K562 (cell line): ENCODE results near the gene RHOV. TPM values are rescaled to one million over a fixed set of nuclear protein-coding genes. Genes with fewer than 3 reads are reported as not detected.

Experiments
- CBX1 ChIP-seq: sonication (generic); IDR thresholded peaks from 2 replicates; pipeline ENCODE4 v1.6.1; 2016; ENCODE audit warnings: antibody characterized with exemption, low read depth, mild to moderate bottlenecking
- NFATC3 ChIP-seq: fragments of 450-650 bp; IDR thresholded peaks from 2 replicates; pipeline ENCODE4 v1.6.1; 2017; ENCODE audit warnings: mild to moderate bottlenecking
- PYGO2 ChIP-seq: fragments of 450-650 bp; IDR thresholded peaks from 2 replicates; pipeline ENCODE4 v1.6.1; 2016; ENCODE audit warnings: mild to moderate bottlenecking, missing genetic modification characterization, moderate library complexity, missing compliant biosample characterization
- RUNX1 ChIP-seq: sonication (generic); IDR thresholded peaks from 2 replicates; pipeline ENCODE4 v1.6.1; 2016; ENCODE audit warnings: antibody characterized with exemption, low read depth
- SETDB1 ChIP-seq: IDR thresholded peaks from one replicate; pipeline ENCODE4 v1.6.1; 2012; ENCODE audit warnings: low read length, control low read depth, inconsistent platforms
- ZMIZ1 ChIP-seq, 2 experiments: fragments of 150-350 bp in 1 of 2; IDR thresholded peaks; 2 replicates each; pipeline ENCODE4 v1.6.1; 2012 to 2016; ENCODE audit warnings: low read depth in 2 of 2, low read length in 2 of 2, mild to moderate bottlenecking in 1 of 2, moderate library complexity in 1 of 2
- polyA plus RNA-seq, 8 experiments: library from polyadenylated mRNA; depleted of rRNA in 4 of 8; stranded (reverse) in 5 of 8; unstranded in 3 of 8; fragments of >200 nt; fragmentation: Nextera tagmentation in 2 of 8; fragmentation: Illumina TruSeq in 1 of 8; extraction: Ambion mirVana in 2 of 8; extraction: Trizol in 1 of 8; gene quantifications; 2 replicates each; pipeline versions ENCODE4 v1.2.1 to v1.2.3, GENCODE V29; 2011 to 2014; ENCODE audit warnings: inconsistent platforms in 1 of 8, missing spikeins in 1 of 8
- total RNA-seq, 7 experiments: library from RNA; depleted of rRNA in 6 of 7; stranded (reverse); fragments of >200 nt in 6 of 7; fragmentation: Illumina TruSeq in 2 of 7; extraction: Trizol in 2 of 7; gene quantifications; 2 replicates each; pipeline versions ENCODE4 v1.2.1 to v1.2.3, GENCODE V29; 2011 to 2021; ENCODE audit warnings: low replicate concordance in 1 of 7
- TF ChIP-seq, protein P1 (sequence below): fragments of 200-600 bp; sonication (generic); IDR thresholded peaks from one replicate; pipeline ENCODE4 v1.6.1; 2012; ENCODE audit warnings: mild to moderate bottlenecking, low read depth, low read length, inconsistent platforms
- TF ChIP-seq, protein P2 (sequence below): fragments of 200-800 bp; sonication (Bioruptor generic); IDR thresholded peaks from 2 replicates; pipeline ENCODE4 v1.6.1; 2017; ENCODE audit warnings: missing genetic modification characterization, missing compliant biosample characterization

Gene RHOV
- total and polyA plus RNA-seq, 9 of the 15 experiments (the other 6 are each of a cell fraction or from before 2014, with no cell fraction given) = 0.08 to 2.0 (median 1.1) TPM

- TF ChIP-seq, protein P1, sequence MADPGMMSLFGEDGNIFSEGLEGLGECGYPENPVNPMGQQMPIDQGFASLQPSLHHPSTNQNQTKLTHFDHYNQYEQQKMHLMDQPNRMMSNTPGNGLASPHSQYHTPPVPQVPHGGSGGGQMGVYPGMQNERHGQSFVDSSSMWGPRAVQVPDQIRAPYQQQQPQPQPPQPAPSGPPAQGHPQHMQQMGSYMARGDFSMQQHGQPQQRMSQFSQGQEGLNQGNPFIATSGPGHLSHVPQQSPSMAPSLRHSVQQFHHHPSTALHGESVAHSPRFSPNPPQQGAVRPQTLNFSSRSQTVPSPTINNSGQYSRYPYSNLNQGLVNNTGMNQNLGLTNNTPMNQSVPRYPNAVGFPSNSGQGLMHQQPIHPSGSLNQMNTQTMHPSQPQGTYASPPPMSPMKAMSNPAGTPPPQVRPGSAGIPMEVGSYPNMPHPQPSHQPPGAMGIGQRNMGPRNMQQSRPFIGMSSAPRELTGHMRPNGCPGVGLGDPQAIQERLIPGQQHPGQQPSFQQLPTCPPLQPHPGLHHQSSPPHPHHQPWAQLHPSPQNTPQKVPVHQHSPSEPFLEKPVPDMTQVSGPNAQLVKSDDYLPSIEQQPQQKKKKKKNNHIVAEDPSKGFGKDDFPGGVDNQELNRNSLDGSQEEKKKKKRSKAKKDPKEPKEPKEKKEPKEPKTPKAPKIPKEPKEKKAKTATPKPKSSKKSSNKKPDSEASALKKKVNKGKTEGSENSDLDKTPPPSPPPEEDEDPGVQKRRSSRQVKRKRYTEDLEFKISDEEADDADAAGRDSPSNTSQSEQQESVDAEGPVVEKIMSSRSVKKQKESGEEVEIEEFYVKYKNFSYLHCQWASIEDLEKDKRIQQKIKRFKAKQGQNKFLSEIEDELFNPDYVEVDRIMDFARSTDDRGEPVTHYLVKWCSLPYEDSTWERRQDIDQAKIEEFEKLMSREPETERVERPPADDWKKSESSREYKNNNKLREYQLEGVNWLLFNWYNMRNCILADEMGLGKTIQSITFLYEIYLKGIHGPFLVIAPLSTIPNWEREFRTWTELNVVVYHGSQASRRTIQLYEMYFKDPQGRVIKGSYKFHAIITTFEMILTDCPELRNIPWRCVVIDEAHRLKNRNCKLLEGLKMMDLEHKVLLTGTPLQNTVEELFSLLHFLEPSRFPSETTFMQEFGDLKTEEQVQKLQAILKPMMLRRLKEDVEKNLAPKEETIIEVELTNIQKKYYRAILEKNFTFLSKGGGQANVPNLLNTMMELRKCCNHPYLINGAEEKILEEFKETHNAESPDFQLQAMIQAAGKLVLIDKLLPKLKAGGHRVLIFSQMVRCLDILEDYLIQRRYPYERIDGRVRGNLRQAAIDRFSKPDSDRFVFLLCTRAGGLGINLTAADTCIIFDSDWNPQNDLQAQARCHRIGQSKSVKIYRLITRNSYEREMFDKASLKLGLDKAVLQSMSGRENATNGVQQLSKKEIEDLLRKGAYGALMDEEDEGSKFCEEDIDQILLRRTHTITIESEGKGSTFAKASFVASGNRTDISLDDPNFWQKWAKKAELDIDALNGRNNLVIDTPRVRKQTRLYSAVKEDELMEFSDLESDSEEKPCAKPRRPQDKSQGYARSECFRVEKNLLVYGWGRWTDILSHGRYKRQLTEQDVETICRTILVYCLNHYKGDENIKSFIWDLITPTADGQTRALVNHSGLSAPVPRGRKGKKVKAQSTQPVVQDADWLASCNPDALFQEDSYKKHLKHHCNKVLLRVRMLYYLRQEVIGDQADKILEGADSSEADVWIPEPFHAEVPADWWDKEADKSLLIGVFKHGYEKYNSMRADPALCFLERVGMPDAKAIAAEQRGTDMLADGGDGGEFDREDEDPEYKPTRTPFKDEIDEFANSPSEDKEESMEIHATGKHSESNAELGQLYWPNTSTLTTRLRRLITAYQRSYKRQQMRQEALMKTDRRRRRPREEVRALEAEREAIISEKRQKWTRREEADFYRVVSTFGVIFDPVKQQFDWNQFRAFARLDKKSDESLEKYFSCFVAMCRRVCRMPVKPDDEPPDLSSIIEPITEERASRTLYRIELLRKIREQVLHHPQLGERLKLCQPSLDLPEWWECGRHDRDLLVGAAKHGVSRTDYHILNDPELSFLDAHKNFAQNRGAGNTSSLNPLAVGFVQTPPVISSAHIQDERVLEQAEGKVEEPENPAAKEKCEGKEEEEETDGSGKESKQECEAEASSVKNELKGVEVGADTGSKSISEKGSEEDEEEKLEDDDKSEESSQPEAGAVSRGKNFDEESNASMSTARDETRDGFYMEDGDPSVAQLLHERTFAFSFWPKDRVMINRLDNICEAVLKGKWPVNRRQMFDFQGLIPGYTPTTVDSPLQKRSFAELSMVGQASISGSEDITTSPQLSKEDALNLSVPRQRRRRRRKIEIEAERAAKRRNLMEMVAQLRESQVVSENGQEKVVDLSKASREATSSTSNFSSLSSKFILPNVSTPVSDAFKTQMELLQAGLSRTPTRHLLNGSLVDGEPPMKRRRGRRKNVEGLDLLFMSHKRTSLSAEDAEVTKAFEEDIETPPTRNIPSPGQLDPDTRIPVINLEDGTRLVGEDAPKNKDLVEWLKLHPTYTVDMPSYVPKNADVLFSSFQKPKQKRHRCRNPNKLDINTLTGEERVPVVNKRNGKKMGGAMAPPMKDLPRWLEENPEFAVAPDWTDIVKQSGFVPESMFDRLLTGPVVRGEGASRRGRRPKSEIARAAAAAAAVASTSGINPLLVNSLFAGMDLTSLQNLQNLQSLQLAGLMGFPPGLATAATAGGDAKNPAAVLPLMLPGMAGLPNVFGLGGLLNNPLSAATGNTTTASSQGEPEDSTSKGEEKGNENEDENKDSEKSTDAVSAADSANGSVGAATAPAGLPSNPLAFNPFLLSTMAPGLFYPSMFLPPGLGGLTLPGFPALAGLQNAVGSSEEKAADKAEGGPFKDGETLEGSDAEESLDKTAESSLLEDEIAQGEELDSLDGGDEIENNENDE = no peak
- no peak for TF ChIP-seq CBX1
- no peak for TF ChIP-seq ZMIZ1 (IDR thresholded peaks at IDR 0.05; ENCODE audit: low read depth in 2 of 2, low read length in 2 of 2)
- TF ChIP-seq SETDB1 = no peak
- no peak for TF ChIP-seq RUNX1
- TF ChIP-seq PYGO2 = no peak
- TF ChIP-seq, protein P2, sequence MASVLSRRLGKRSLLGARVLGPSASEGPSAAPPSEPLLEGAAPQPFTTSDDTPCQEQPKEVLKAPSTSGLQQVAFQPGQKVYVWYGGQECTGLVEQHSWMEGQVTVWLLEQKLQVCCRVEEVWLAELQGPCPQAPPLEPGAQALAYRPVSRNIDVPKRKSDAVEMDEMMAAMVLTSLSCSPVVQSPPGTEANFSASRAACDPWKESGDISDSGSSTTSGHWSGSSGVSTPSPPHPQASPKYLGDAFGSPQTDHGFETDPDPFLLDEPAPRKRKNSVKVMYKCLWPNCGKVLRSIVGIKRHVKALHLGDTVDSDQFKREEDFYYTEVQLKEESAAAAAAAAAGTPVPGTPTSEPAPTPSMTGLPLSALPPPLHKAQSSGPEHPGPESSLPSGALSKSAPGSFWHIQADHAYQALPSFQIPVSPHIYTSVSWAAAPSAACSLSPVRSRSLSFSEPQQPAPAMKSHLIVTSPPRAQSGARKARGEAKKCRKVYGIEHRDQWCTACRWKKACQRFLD (CRISPR knock-in tag) = no peak
- TF ChIP-seq NFATC3 = no peak
Observed at GRCh38 chr15:40846841-40847222, 27.2 kb downstream of the RHOV start (continued).
